EL (cell line): ENCODE results near the gene FCF1.
"Not testable (repeated sequence)": the region's sequence is repeated elsewhere in the genome, so short reads cannot be mapped to it uniquely, and the experiment has no call there.

Source experiments
- DNase-seq: peaks from one replicate; pipeline ENCODE4 v3.0.0-alpha.2; 2016

Gene FCF1

DNA sequence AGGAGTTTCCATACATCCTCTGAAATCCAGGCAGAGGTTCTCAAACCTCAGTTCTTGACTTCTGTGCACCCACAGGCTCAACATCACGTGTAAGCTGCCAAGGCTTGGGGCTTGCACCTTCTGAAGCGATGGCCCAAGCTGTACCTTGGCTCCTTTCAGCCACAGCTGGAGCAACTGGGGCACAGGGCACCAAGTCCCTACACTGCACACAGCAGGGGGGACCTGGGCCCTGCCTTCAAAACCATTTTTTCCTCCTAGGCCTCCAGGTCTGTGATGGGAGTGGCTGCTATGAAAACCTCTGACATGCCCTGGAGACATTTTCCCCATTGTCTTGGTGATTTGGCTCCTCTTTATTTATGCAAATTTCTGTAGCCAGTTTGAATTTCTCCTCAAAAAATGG lies 10.7 kb upstream of the FCF1 start:
- DNase-seq, result no peak

DNA sequence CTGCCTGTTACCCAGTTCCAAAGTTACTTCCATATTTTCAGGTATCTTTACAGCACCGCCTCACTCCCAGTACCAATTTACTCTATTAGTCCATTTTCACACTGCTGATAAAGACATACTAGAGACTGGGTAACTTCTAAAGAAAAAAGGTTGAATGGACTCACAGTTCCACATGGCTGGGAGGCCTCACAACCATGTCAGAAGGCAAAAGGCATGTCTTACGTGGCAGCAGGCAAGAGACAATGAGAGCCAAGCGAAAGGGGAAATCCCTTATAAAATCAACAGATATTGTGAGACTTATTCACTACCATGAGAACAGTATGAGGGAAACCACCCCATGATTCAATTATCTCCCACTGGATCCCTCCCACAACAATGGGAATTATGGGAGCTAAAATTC lies 9.9 kb upstream of the FCF1 start:
- no peak for DNase-seq

DNA sequence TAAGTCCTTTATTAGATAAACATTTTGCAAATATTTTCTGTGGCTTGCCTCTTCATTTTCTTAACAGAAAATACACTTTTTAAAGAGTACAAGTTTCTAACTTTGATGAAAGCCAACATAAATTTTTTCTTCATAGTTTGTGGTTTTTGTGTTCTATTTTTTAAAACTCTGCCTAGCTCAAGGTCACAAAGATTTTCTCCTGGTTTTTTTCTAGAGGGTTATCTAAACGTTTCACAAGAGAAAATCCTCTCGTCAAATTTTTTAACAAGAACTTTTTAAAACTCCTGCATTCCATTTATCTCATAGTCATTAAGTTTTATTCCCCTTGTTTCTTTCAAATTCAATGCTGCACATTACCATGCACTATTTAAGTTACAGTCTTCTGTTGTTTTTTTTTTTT lies 8.3 kb upstream of the FCF1 start:
- DNase-seq, result no peak

DNA sequence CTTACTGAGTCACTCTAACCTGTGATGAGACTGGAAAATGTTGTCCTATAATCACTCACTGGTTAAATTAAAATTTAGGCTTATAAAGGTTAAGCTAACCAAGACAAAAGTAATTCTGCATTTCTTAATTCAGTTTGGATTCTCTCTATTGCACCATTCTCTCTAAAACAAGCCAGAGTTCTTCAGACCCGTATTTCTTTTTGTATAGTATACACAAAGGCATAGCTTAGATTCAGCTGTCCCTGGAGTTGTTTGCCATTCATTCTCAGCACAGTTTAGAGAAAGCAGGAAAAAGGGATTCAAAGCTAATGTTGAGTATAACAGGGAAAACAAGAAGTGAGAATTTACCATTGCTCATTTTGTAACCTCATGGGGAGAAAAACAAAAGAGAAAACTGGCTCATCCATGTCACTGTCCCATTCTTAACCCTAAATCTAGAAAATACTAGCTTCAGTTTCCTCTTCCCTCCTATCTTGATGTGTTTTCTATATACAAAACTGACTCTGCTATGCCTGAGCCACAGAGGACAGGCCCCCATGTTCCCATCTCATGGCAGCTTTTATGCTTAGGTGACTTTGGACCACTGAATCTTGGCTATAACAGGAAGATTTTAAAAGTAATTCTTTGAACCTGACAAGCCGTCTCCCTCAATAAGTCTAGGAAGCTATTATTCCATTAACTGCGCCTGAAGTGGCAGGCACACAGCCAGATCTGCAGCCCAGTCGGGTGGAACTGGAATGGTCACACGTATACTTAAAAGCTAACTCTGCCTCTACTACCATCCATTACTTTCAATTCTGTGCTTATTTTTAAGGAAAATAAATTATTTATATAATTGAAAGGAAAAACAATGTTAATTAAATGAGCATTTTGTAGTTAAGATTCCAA lies 7.1 kb upstream of the FCF1 start:
- no peak for DNase-seq

DNA sequence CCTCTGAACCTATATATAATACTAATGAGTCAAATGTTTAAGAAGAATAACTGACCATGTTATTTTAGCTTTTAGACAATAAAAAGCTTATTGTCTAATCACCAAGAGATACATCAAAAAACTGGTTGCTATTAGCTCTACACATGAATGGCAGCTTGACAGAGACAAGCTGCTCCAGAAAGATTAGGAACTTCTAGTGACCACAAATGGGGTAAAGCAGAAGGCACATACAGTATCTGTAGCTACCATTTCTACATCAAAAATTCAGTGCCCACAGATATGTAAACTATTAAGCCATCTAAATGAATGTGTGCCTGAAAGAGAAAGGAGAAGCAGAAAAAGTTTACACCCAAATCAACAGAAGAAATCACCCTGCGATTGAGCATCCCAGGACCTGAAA lies 2.5 kb upstream of the FCF1 start:
- no peak for DNase-seq

DNA sequence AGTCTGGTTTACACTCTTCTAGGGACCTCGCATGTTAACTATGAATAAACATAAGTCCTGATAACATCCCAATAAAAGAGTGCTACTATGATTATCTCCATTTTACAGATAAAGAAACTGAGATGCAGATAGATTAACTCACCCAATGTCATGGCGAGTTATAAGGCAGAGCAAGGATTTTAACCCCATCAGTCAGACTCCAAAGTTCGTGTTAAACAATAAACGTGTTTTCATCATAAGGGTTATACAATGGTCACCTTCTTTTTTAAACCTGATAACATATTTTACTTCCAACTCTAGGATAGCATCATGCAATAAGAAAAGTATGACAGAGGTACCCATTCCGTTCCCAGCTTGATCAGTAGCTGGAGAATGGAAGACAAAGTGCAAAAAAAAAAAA lies 1.3 kb upstream of the FCF1 start:
- DNase-seq, result no peak

DNA sequence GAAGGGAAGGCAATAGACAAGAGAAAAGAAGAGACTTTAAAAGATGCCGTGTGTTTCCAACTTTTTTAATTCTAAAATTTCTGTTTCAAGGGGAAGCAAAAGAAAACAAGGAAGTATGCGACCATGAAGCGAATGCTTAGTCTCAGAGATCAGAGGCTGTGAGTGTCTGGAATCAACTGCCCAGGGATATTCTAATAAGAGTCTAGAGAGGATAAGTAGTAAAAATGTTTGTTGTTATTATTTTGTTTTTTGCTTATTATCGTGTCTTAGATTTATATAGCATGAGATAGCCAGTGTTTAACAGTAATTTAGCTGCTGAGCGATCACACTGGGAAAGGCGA lies 421 bp downstream of the FCF1 start:
- DNase-seq, result no peak

DNA sequence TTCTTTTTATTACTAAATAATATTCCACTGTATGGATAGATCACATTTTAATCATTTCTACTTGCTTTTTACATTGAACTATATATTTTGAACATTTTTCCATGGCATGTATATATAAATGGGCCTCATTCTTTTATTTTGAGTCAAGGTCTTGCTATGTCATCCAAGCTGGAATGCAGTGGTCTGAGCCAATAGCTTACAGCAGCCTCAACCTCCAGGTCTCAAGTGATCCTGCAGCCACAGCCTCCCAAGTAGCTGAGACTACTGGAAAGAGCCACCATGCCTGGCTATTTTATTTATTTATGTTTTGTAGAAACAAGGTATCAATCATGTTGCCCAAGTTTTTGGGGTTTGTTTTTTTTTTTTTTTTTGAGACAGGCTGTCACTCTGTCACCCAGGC lies 7.6 kb downstream of the FCF1 start:
- DNase-seq, result peak; percentile 69

DNA sequence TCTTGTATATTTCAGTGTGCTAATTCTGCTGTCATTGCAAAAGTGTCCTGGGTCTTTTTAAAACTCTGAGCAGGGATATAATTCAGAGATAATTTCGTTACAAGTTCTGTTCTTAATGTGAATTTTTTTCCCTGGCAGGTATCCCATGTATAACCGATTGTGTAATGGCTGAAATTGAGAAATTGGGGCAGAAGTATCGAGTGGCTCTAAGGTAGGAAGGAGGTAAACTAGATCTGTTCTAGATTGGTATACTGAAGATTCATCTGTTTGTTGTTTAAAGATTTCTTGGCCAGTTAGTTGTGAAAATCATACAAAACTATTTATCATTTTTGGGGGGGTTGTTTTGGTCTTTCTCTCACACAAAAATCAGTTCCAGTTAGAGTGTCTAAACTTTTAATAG lies 10.2 kb downstream of the FCF1 start:
- DNase-seq, result no peak

DNA sequence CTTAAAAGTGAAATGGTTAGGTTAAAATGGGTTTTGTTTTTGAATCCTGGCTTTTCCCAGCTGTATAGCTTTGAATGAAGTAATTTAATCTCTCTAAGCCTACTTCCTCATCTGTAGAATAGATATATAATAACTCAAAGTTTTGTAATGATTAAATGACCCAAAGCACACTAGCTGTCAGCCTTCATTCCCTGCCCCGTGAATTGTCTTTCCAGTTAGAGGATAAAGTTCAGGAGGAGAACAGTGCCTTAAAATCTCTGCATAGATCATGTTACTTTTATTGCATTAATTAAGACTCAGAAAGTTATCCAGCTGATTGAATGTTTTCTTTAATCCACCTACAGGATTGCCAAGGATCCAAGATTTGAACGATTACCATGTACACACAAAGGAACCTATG lies 19.4 kb downstream of the FCF1 start:
- no peak for DNase-seq

DNA sequence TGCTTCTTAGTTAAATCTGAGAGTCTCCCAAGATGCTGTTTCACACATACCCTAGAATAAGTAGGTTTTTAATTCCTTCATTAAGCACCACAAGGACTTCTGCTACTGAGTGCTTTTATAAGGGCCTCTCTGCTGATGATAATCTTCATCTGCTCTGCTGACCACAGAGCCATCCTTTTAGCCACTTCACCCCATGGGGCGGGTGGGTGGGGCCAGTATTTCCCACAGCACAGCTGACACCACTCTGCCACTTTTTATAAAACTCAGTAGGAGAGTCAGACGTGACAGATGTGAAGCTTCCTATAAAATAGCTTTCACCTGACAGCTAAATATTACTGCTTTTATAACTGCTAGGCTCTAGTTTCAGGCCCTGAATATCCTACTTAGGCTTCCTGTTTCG lies 20.3 kb downstream of the FCF1 start:
- DNase-seq, result no peak

DNA sequence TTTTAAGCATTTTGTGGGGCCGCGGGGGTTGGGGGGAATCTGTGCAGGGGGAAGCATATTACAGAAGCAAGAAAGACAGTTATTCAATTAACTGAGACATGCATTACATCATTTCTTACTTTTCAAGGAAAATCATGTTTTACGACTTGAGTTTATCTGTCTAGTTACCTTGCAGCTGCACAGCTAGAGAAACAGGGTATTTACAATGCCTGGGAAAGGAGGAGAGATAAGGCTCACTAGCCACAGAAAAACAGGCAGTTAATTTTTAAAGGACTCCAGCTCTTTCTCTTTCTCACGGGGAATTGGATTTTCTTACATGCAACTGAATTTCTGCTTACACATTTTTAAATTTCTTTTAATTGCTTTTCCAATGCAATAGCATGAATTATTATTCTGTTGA lies 22.2 kb downstream of the FCF1 start:
- no peak for DNase-seq

DNA sequence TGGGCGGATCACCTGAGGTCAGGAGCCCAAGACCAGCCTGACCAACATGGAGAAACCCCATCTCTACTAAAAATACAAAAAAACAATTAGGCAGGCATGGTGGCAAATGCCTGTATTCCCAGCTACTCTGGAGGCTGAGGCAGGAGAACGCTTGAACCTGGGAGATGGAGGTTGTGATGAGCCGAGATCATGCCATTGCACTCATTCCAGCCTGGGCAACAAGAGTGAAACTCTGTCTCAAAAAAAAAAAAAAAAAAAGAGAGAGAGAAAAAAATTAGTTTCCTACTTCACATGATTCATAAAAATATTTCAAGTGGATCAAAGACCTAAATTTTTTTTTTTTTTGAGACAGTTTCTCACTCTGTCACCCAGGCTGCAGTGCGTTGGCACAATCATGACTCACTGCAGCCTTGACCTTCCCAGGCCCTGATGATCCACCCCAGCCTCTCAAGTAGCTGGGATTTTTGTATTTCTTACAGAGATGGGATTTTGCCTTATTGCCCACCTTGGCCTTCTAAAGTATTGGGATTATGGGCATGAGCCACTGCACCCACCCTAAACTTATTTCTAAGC lies 24.9 kb downstream of the FCF1 start:
- peak; percentile 76 for DNase-seq

DNA sequence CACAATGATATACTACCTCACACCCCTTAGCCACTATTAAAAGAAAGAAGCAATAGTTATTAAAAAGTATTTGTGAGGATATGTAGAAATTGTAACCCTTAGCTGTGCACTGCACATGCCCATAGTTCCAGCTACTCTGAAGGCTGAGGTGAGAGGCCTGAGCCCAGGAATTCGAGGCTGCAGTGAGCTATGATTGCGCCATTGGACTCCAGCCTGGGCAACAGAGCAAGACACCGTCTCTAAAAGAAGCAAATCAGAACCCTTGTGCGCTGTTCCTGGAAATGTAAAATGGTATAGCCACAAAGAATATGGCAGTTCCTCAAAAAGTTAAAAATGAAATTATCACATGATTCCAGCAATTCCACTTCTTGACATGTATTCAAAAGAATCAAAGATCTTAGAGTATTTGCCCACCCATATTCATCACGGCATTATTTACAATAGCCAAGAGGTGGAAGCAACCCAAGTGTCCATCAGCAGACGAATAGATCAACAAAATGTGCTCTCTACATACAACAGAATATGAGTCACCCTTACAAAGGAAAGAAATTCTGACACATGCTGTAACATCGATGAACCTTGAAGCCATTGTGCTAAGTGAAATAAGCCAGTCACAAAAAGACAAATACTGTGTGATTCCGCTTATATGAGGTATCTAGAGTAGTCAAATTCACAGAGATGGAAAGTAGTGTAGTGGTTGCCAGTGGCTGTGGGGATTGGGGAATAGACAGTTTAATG lies 26.5 kb downstream of the FCF1 start:
- peak; percentile 6 for DNase-seq

DNA sequence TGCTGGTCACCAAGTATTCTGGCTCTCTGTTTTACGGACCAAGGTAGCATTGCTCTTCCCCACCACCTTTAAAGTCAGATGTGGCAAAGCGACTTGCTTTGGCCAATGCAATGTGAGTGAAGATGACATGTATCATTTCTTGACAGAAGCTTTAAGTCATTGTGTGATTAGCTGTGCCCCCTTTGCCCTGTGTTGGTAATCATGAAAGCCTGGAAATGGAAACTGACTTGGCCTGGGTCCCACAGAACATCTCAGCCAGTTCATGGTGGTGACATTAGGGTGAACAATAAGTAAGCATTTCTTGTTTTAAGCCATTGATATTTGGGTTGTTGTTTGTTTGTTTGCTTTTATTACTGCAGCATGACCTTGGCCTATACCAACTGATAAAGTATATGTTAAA lies 34.3 kb downstream of the FCF1 start:
- no peak for DNase-seq

DNA sequence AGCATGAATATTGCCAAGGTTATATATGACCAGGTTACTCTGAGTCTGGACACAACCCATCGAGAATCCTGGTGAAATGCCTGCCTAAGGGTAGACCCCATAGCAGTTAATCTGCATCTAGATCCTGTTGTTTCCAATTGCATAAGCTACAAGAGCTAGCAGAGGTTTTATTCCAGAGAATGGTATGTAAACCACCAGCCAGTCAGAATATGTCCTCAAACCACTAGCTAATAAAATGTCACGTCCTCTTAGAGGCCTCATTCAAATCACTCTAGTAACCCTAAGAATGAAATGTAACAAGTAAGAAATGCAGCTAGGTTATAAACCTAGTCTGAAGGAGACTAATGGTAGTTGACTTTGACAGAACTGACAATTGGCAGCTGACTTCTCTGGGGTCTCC lies 41.2 kb downstream of the FCF1 start:
- DNase-seq, result no peak

DNA sequence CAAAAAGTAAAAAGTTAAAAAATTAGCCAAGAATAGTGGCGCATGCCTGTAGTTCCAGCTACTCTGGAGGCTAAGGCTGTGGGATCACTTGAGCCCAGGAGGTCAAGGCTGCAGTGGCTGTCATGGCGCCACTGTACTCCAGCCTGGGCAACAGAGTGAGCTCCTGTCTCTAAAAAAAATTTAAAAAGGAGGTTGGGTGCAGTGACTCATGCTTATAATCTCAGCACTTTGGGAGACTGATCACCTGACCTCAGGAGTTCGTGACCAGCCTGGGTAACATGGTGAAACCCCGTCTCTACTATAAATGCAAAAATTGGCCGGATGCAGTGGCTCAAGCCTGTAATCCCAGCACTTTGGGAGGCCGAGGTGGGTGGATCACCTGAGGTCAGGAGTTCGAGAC lies 42.0 kb downstream of the FCF1 start:
- no peak for DNase-seq

DNA sequence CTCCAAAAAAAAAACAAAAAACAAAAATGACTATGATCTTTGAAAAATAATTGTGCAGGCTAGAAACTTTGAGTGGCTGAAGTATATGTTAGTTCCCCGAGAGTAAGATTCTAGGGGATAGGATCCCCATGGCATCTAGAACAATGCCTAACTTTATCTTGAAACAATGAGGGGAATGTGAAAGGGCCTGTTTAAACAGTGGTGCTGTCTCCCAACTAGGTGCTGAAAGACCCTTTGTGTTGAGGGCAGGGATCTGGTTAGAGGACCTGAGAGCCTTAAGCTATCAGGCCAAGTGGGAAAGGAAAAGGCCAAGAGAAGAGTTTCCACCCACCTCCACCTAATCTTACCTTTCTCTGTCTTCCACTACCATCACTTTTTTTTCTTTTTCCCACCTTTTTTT lies 43.4 kb downstream of the FCF1 start:
- DNase-seq, result no peak

DNA sequence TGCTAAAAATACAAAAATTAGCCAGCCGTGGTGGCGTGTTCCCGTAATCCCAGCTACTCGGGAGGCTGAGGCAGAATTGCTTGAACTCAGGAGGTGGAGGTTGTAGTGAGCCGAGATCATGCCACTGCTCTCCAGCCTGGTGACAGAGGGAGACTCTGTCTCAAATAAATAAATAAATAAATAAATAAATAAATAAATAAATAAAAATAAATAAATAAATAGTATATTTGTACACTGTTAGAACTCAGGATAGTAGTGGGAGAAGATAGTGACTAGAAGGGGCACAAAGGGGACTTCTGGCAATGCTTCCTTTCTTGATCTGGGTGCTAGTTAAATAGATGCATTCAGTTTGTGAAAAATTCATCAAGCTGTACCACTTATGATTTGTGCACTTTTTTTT lies 45.6 kb downstream of the FCF1 start:
- not testable (repeated sequence) for DNase-seq

DNA sequence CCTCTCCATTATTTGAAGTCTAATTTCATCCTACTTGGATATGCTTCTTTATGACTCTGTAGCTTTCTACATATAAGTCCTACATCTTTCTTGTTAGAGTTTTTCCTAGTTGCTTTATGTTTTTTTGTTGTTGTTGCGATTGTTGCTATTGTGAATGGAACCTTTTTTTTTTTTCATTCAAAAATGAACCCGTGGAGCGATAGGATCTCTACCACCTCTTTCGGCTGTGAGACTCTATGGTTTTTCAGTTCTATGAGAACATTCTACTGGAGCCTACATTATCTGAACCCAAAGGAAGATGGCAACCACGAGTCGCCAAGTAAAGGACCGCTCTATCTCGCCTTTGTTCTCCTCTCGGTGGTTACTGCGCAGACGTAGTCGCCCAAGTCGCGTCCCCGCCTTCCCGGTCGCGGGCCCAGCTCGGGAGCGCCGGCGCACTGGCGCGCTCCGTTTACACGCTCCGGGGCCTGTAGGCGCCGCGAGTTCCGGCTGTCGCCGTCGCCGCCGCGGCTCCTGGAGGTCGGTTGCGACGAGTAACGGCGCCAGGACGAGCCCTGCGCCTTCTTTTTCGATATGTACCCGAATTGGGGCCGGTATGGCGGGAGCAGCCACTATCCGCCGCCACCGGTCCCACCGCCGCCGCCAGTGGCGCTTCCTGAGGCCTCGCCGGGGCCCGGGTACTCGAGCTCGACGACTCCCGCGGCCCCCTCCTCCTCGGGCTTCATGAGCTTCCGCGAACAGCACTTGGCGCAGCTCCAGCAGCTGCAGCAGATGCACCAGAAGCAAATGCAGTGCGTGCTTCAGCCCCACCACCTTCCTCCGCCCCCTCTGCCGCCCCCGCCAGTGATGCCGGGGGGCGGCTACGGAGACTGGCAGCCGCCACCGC lies 50.2 kb downstream of the FCF1 start, which contains the start of gene YLPM1:
Gene YLPM1 (plus strand): TSS at position 400 of the 886 bp plus-strand sequence. CDS start 174 bp downstream, at position 574.
- peak; percentile 96 for DNase-seq

DNA sequence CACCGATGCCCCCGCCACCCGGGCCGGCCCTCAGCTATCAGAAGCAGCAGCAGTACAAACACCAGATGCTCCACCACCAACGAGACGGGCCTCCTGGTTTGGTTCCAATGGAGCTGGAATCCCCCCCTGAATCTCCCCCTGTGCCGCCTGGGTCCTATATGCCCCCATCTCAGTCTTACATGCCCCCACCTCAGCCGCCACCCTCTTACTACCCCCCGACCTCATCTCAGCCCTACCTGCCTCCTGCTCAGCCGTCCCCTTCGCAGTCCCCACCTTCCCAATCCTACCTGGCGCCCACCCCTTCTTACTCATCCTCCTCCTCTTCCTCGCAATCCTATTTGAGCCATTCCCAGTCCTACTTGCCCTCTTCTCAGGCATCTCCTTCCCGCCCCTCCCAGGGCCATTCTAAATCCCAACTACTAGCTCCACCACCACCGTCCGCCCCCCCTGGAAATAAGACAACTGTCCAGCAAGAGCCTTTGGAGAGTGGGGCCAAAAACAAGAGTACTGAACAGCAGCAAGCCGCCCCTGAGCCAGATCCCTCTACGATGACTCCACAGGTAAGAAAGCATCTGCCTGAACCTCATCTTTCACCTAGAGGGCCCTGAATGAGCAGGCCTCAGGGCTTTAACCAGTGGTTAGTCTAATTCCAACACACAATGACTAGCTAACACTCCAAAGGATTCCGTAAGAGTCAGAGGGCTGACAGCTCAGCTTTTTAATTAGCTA lies 51.0 kb downstream of the FCF1 start:
- peak; percentile 25 for DNase-seq

DNA sequence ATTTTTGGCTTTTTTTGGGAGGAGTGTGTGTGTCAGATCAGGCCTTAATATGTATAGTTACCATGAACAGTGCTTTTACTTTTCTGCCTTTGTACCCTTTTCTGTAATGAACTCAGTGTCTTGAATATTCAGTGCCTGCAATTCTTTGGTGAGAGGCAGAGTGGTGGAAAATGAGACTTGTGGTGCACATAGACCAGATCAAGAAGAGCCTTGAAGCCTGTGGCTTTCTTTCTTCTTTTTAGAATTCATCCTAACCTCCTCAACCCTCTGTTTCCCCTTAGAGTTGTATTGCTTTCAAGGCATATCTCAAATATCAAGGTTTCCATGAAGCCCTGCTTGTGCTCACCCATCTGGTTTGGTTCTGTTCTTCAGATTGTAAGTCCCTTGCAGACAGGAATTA lies 52.8 kb downstream of the FCF1 start:
- DNase-seq, result peak; percentile 4
